ACC112 (cell line): ENCODE measurements around the gene CTSH.

ENCODE experiments used
- H2AFZ ChIP-seq: fragments of 200-600 bp; sonication (generic); one replicate; pipeline ENCODE4 v1.6.0; 2017; ENCODE audit warnings: antibody characterized with exemption, low read length; ENCODE audit not compliant: unreplicated experiment
- H3K27ac ChIP-seq: fragments of 200-600 bp; sonication (generic); 2 replicates; pipeline ENCODE4 v1.5.1; 2014; ENCODE audit warnings: low read depth, mild to moderate bottlenecking, antibody characterized with exemption, low read length, moderate library complexity
- H3K27me3 ChIP-seq: fragments of 200-600 bp; sonication (generic); 2 replicates; pipeline ENCODE4 v1.6.1; 2014; ENCODE audit warnings: mild to moderate bottlenecking, antibody characterized with exemption, low read length, moderate library complexity, mixed read lengths; ENCODE audit not compliant: insufficient read depth
- H3K36me3 ChIP-seq: fragments of 200-600 bp; sonication (generic); 2 replicates; pipeline ENCODE4 v1.6.1; 2016; ENCODE audit warnings: mild to moderate bottlenecking, antibody characterized with exemption, low read length, moderate library complexity, mixed read lengths; ENCODE audit not compliant: insufficient read depth
- H3K4me1 ChIP-seq: fragments of 200-600 bp; sonication (generic); one replicate; pipeline ENCODE4 v1.6.1; 2016; ENCODE audit warnings: low read length, mixed read lengths; ENCODE audit not compliant: insufficient read depth, unreplicated experiment, control insufficient read depth
- H3K4me3 ChIP-seq: fragments of 200-600 bp; sonication (generic); 2 replicates; pipeline ENCODE4 v1.5.1; 2014; ENCODE audit warnings: mild to moderate bottlenecking, low read depth, low read length
- H3K79me2 ChIP-seq: fragments of 200-600 bp; sonication (generic); one replicate; pipeline ENCODE4 v1.6.0; 2016; ENCODE audit warnings: low read length; ENCODE audit not compliant: control insufficient read depth, unreplicated experiment, insufficient read depth

CTSH gene

GRCh38 chr15:78955355-78955754, 10.5 kb upstream of the CTSH start:
- Histone ChIP-seq H2AFZ (no peak overlapping the region), H3K27me3 (peaks cover under 1% of the 10 kb centered on the region), H3K27ac (no peak overlapping the region), H3K36me3 (no peaks in the 10 kb centered on the region), H3K4me1 (no peaks in the 10 kb centered on the region), H3K4me3 (no peak overlapping the region), H3K79me2 (no peaks in the 10 kb centered on the region)

DNA sequence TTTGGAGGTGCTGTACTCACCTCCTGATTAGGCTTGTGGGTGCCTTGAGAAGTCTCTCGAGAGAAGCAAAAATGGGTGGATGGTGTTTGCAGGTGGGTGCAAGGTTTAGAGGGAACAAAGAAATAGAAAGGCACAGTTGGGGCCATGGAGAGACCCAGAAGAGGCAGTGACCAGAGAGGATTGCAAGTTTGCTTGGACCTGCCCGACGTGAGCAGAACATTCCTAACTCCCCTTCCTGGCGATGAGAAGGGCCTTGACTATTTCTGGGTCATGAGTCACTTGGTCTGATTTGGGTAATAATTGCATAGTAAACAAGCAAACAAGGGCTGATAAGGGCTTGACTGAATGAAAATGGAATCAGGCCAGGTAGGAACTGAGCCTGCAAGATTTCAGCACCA, 7.0 kb upstream of the CTSH start:
- no peak overlapping the region for H3K4me3 ChIP-seq
- H2AFZ ChIP-seq, result no peak overlapping the region
- no peak overlapping the region for H3K27ac ChIP-seq
- H3K4me1 ChIP-seq, result no peaks in the 10 kb centered on the region
- no peaks in the 10 kb centered on the region for H3K79me2 ChIP-seq
- H3K27me3 ChIP-seq, result no peaks in the 10 kb centered on the region; the same call in 1 of the 2 replicates
- H3K36me3 ChIP-seq, result no peaks in the 10 kb centered on the region

DNA sequence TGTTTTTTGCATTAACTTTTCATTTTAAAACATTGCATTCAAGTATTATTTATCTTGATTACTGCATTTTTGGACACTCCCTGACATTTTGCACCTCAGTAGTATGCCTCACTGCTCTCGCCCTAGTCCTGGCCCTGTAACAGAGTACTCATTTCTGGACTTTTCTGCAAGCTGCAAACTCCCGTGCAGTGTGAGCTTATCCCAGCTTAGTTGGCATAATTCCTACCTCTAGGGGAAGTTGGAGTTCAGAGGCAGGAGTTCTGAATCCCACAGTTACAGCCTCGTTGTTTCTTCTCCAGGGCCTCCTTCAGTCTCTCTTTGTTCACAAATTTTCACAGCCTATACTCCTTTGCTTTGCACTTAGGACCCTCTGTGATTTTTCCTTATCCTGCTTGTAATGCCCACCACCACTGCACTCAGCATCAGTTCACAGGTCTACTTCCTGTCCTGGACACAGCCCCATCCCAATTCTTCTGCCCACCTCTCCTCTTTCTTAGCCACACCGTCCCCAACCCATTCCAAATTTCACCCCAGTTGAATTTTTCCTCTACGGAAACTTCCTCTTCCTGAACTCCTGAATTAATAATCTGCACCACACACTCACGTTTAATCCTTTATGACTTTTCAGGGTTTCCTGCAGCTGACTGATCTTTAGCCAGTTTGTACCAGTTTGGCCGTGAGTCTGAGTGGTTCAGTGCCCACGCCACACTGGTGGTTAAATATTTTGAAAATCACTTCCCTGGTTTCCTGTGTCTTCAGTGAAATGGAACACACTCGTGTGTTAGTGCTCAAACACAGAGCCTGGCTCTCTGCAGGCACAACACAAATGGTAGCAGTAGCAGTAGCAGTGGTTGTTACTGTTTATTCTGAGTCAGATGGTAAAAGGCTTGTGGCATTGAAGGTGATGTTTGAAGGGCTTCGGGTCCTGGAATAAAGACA, 6.3 kb upstream of the CTSH start:
- Histone ChIP-seq H2AFZ (no peak overlapping the region), H3K27ac (no peak overlapping the region), H3K27me3 (no peaks in the 10 kb centered on the region; the same call in 1 of the 2 replicates), H3K4me3 (no peak overlapping the region), H3K4me1 (no peaks in the 10 kb centered on the region), H3K79me2 (no peaks in the 10 kb centered on the region), H3K36me3 (no peaks in the 10 kb centered on the region)

GRCh38 chr15:78950343-78950742, 5.5 kb upstream of the CTSH start:
- Histone ChIP-seq H3K4me1 (no peaks in the 10 kb centered on the region), H2AFZ (no peak overlapping the region), H3K36me3 (no peaks in the 10 kb centered on the region), H3K79me2 (no peaks in the 10 kb centered on the region), H3K27me3 (no peaks in the 10 kb centered on the region; the same call in 1 of the 2 replicates), H3K4me3 (no peak overlapping the region), H3K27ac (no peak overlapping the region)

- Histone ChIP-seq H3K27ac (no peak overlapping the region), H3K36me3 (no peaks in the 10 kb centered on the region), H2AFZ (no peak overlapping the region), H3K27me3 (peaks cover 8% of the 10 kb centered on the region), H3K4me1 (peaks cover 1% of the 10 kb centered on the region), H3K4me3 (no peak overlapping the region), H3K79me2 (no peaks in the 10 kb centered on the region)
Observed at GRCh38 chr15:78949461-78949860, 4.6 kb upstream of the CTSH start.

GRCh38 chr15:78947506-78947905, 2.7 kb upstream of the CTSH start:
- no peak overlapping the region for H3K4me3 ChIP-seq
- H3K27ac ChIP-seq, result no peak overlapping the region
- H2AFZ ChIP-seq, result no peak overlapping the region
- peaks cover 4% of the 10 kb centered on the region for H3K4me1 ChIP-seq
- H3K79me2 ChIP-seq, result no peaks in the 10 kb centered on the region
- no peaks in the 10 kb centered on the region for H3K36me3 ChIP-seq
- H3K27me3 ChIP-seq, result peaks cover 27% of the 10 kb centered on the region

DNA sequence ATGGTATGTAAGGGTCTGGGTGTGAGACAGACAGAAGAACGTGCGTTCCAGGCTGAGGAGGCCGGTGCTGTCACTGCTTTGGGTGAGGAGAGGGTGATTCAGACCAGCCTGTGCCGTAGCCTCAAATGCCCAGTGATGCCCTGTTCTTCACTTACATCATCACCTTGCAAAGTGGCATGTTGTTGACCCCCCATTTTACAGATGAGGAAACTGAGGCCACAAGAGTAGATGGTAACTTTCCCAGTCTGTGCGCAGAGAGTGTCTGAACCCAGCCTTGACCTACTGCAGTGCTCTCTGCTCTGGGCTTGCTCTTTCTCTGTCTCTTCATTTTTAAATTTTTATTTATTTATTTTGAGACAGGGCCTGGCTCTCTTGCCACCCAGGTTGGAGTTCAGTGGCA, 1.6 kb upstream of the CTSH start:
- Histone ChIP-seq H3K27ac (no peak overlapping the region), H3K36me3 (no peaks in the 10 kb centered on the region), H3K79me2 (no peaks in the 10 kb centered on the region), H3K4me3 (no peak overlapping the region), H3K4me1 (peaks cover 4% of the 10 kb centered on the region), H3K27me3 (peaks cover 27% of the 10 kb centered on the region), H2AFZ (no peak overlapping the region)

DNA sequence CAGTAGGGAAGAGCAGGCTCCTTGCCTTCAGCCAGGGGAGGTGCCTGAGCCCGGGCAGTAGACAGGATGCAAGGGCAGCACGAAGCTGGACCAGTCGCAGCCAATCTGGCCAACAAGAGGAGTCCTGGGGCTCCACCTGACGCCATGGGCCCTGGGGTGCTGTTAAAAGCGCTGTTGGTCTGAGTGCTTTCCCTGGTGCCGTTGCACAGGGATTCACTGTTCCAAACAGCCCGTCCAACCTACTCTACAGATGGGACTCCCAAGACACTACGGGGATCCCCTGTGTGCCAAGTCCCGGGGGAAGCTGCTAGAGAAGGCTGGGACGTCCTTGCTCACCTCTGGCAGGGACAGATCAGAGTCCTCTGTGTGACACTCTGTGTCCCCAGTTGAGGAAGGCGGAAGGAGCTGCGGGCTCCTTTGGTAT, 632 bp downstream of the CTSH start:
- no peak overlapping the region for H2AFZ ChIP-seq
- H3K4me1 ChIP-seq, result peaks cover 5% of the 10 kb centered on the region
- H3K36me3 ChIP-seq, result no peaks in the 10 kb centered on the region
- H3K27me3 ChIP-seq, result peaks cover 27% of the 10 kb centered on the region
- H3K27ac ChIP-seq, result no peak overlapping the region
- H3K4me3 ChIP-seq, result peak overlapping the region; percentile 72
- no peaks in the 10 kb centered on the region for H3K79me2 ChIP-seq

DNA sequence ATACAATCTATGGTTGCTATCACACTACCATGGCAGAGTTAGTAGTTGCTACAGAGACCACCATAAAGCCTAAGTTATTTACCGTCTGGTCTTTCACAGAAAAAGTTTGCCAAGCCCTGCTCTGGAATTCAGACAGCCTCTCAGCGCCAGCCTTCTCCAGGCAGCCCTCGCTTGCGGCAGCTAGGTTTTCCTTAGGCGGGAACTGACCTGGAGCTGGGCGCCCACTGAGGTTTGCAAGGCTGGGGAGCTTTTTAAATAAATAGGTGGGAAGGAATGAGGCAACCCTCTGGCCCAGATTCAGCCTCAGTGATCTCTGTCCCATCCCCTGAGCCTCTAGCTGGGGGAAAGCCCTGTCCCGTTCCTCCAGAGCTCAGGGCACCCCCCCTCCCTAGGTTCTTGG, 1.2 kb downstream of the CTSH start:
- Histone ChIP-seq H3K4me3 (no peak overlapping the region), H3K36me3 (no peaks in the 10 kb centered on the region), H3K27me3 (peaks cover 27% of the 10 kb centered on the region), H3K79me2 (no peaks in the 10 kb centered on the region), H2AFZ (no peak overlapping the region), H3K27ac (no peak overlapping the region), H3K4me1 (peaks cover 10% of the 10 kb centered on the region)

- no peak overlapping the region for H3K4me3 ChIP-seq
- H3K27me3 ChIP-seq, result peaks cover 27% of the 10 kb centered on the region
- no peak overlapping the region for H2AFZ ChIP-seq
- H3K4me1 ChIP-seq, result peaks cover 10% of the 10 kb centered on the region
- H3K27ac ChIP-seq, result no peak overlapping the region
- no peaks in the 10 kb centered on the region for H3K79me2 ChIP-seq
- no peaks in the 10 kb centered on the region for H3K36me3 ChIP-seq
Observed at GRCh38 chr15:78942741-78943140, 2.1 kb downstream of the CTSH start.
